Lung (tissue), 12 donors: ENCODE measurements around the gene GRIP1. TPM values are rescaled to one million over a fixed set of nuclear protein-coding genes. Genes with fewer than 3 reads are reported as not detected.

Source experiments
- ATAC-seq: fragments of 200-7000 bp; cut with Tn5 transposase; one replicate; pipeline ENCODE4 v1.9.1; 2020; ENCODE audit warnings: moderate number of reproducible peaks; ENCODE audit not compliant: insufficient read depth, low FRiP score
- DNase-seq, 3 donors: peaks; one replicate each; pipeline ENCODE4 v3.0.0-alpha.2; 2013 to 2017
- H3K27ac ChIP-seq, 2 donors: one replicate each; pipeline ENCODE4 v1.5.1; 2013; ENCODE audit warnings: mild to moderate bottlenecking in 2 of 2, moderate library complexity in 2 of 2, control low read depth in 1 of 2, inconsistent platforms in 1 of 2, low read depth in 1 of 2, low read length in 1 of 2
- H3K27me3 ChIP-seq, 3 donors: one replicate each; pipeline ENCODE4 v1.5.1; 2013; ENCODE audit warnings: low read length in 2 of 3; ENCODE audit not compliant: control insufficient read depth in 3 of 3, insufficient read depth in 3 of 3
- H3K36me3 ChIP-seq, 4 donors: one replicate each; pipeline ENCODE4 v1.5.1; 2013; ENCODE audit warnings: low read length in 4 of 4, mild to moderate bottlenecking in 1 of 4, moderate library complexity in 1 of 4; ENCODE audit not compliant: control insufficient read depth in 4 of 4, insufficient read depth in 4 of 4
- H3K4me1 ChIP-seq, 5 donors: one replicate each; pipeline ENCODE4 v1.5.1; 2013; ENCODE audit warnings: low read length in 5 of 5, mild to moderate bottlenecking in 2 of 5, moderate library complexity in 1 of 5; ENCODE audit not compliant: control insufficient read depth in 5 of 5, insufficient read depth in 5 of 5
- H3K4me3 ChIP-seq: one replicate; pipeline ENCODE4 v1.5.1; 2013; ENCODE audit warnings: mild to moderate bottlenecking, control low read depth, moderate library complexity
- H3K9ac ChIP-seq, 2 donors: one replicate each; pipeline ENCODE4 v1.5.1; 2013; ENCODE audit warnings: low read length in 2 of 2, control low read depth in 1 of 2; ENCODE audit not compliant: insufficient read depth in 1 of 2
- H3K9me3 ChIP-seq, 4 donors: one replicate each; pipeline ENCODE4 v1.5.1; 2013; ENCODE audit warnings: low read length in 3 of 4, mild to moderate bottlenecking in 1 of 4, moderate library complexity in 1 of 4; ENCODE audit not compliant: control insufficient read depth in 4 of 4, insufficient read depth in 3 of 4
- WGBS, 2 donors: extraction: QIAGEN DNeasy Blood & Tissue Kit; methylation state at CpG; one replicate each; pipeline ENCODE4 v1.1.7; 2013; 5-methylcytosine and 5-hydroxymethylcytosine counted together
- polyA plus RNA-seq, 2 donors: library from polyadenylated mRNA; stranded (reverse); fragments of 200-250 nt; gene quantifications; one replicate each; pipeline ENCODE4 v1.2.1, GENCODE V29; 2013
- total RNA-seq, 2 donors: library from RNA; depleted of rRNA in 1 of 2; stranded (reverse); fragments of >200 nt in 1 of 2; gene quantifications; one replicate each; pipeline ENCODE4 v1.2.1, GENCODE V29; 2014 to 2021
- TF ChIP-seq, protein P1 (sequence below): IDR thresholded peaks from 2 replicates; pipeline ENCODE4 v1.5.1; 2012; ENCODE audit warnings: mild to moderate bottlenecking; ENCODE audit errors: control extremely low read depth, extremely low read depth
- donor health status: control.
- donor health status: control.
- donor health status: Bipolar disorder and iron deficiency.
- donor health status: healthy.
- donor health status: DM: yes; HTN: yes; CAD: no.

Gene GRIP1
- total and polyA plus RNA-seq, 4 donors, result 0.20 to 3.6 (median 0.83) TPM

DNA sequence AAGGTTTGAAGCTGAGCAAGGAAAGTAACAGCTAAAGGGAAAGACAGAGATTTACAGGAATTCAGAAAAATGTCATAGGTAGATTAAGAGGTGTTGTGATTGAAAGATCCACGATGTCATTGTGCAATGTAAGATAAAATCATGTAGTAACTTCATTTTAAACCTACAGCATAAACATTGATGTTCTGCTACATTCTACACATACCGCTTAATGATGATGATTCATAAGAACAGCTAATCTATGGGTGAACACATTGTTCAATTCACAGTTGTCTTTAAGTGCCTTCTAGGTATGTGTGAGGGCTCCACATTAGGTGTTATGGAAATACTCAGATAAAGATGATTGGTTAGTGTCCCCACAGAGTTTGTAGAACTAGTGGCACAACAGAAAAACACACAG, 170.9 kb downstream of the GRIP1 start:
- 71 to 90% methylated on average over 2 of the region's 2 CpGs for WGBS, 2 donors
- H3K9me3 ChIP-seq, result no peaks in the 10 kb centered on the region
- no peak overlapping the region for H3K9ac ChIP-seq
- H3K4me1 ChIP-seq, result no peaks in the 10 kb centered on the region
- H3K36me3 ChIP-seq, result no peaks in the 10 kb centered on the region
- no peak for ATAC-seq
- no peak overlapping the region for H3K4me3 ChIP-seq
- no peaks in the 10 kb centered on the region for H3K27me3 ChIP-seq
- no peak overlapping the region for H3K27ac ChIP-seq
- DNase-seq, result no peak
- TF ChIP-seq, protein P1, sequence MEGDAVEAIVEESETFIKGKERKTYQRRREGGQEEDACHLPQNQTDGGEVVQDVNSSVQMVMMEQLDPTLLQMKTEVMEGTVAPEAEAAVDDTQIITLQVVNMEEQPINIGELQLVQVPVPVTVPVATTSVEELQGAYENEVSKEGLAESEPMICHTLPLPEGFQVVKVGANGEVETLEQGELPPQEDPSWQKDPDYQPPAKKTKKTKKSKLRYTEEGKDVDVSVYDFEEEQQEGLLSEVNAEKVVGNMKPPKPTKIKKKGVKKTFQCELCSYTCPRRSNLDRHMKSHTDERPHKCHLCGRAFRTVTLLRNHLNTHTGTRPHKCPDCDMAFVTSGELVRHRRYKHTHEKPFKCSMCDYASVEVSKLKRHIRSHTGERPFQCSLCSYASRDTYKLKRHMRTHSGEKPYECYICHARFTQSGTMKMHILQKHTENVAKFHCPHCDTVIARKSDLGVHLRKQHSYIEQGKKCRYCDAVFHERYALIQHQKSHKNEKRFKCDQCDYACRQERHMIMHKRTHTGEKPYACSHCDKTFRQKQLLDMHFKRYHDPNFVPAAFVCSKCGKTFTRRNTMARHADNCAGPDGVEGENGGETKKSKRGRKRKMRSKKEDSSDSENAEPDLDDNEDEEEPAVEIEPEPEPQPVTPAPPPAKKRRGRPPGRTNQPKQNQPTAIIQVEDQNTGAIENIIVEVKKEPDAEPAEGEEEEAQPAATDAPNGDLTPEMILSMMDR, result no peak

DNA sequence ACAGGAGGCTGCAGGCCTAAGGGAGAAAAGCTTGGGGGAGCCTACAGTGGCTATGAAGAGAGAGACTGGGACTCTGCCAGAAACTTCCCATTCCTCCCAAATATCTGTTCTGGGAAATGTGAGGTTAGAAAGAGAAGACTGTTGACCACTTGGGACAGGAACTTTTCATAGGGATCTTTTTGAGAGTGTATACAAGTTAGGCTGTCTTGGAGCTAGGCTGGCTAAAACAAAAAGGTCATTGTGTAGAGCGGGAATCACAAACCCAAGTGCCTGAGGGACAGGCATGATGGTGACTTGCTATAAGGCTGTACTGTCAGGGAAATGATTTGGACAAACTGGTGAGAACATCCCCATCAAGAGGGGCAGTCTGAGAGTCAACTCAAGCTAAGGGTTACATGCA, 175.1 kb downstream of the GRIP1 start:
- no peaks in the 10 kb centered on the region for H3K36me3 ChIP-seq
- TF ChIP-seq, protein P1, result no peak
- WGBS, 2 donors, result 98 to 100% methylated on average over 1 of the region's 1 CpG
- H3K4me3 ChIP-seq, result no peak overlapping the region
- no peak overlapping the region for H3K27ac ChIP-seq
- no peaks in the 10 kb centered on the region for H3K4me1 ChIP-seq
- DNase-seq (no peak), ATAC-seq (no peak)
- no peak overlapping the region for H3K9ac ChIP-seq
- H3K27me3 ChIP-seq, result no peaks in the 10 kb centered on the region
- H3K9me3 ChIP-seq, result no peaks in the 10 kb centered on the region

DNA sequence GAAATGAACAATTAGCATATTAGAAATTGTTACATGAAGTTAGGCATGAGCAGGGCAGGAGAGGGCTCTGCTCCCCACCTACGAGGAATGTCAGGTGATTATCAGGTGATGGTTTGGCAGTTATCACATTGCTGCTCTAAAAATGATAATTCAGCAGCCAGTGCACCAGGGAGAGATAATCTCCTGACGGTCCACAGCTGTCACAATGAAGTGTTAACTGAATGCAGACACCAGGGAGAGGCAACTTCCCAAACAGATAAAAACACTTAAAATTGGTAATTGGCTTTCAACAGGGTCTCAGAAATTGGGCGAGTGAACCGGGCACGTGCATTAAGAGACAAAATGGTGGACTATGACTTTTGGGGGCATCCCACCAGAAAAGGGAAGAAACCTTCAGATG, 176.0 kb downstream of the GRIP1 start:
- H3K27ac ChIP-seq, result no peak overlapping the region
- no peaks in the 10 kb centered on the region for H3K9me3 ChIP-seq
- ATAC-seq (no peak), DNase-seq (no peak)
- H3K4me1 ChIP-seq, result no peaks in the 10 kb centered on the region
- no peak overlapping the region for H3K4me3 ChIP-seq
- no peak overlapping the region for H3K9ac ChIP-seq
- H3K36me3 ChIP-seq, result no peaks in the 10 kb centered on the region
- TF ChIP-seq, protein P1, result no peak
- no peaks in the 10 kb centered on the region for H3K27me3 ChIP-seq
- WGBS, 2 donors, result 72 to 77% methylated on average over 5 of the region's 5 CpGs

DNA sequence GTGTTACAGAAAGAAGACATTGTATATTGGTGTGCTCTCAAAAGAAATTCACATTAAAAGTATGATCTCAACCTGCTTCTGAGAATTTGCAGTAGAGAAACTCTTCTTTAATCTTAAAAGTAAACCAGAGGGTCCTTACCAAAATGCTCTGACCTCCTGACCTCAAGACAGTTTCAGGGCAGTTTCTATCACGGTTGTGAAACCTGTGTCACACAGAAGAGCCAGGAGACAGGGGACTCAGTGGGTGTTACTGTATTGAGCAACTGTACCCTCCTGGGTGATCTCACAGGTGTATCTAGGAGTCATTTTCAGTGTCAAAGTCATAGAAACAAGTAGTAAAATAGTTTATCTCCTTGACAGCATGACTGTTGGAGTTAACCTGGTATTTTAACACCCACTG, 178.0 kb downstream of the GRIP1 start:
- Histone ChIP-seq H3K27me3 (no peaks in the 10 kb centered on the region), H3K9me3 (no peaks in the 10 kb centered on the region), H3K36me3 (no peaks in the 10 kb centered on the region), H3K4me3 (no peak overlapping the region), H3K4me1 (no peaks in the 10 kb centered on the region), H3K27ac (no peak overlapping the region), H3K9ac (no peak overlapping the region)
- WGBS, 2 donors, result 57 to 96% methylated on average over 1 of the region's 1 CpG
- DNase-seq (no peak), ATAC-seq (no peak)
- TF ChIP-seq, protein P1, result no peak
